ENCODE results near the gene SNRPD3. TPM values are rescaled to one million over a fixed set of nuclear protein-coding genes. Genes with fewer than 3 reads are reported as not detected.
"Not testable (repeated sequence)": the region's sequence is repeated elsewhere in the genome, so short reads cannot be mapped to it uniquely, and the experiment has no call there.

SNRPD3 gene
- total RNA-seq, 1 donor from 2014 or later: 124 TPM

- DNase-seq (ENCODE audit: low spot score, unreplicated experiment): no peak
- Mint-ChIP-seq H3K27me3 (no peaks in the 10 kb centered on the region), H3K36me3 (ENCODE audit: insufficient read depth) (no peaks in the 10 kb centered on the region), H3K9me3 (ENCODE audit: low read depth) (no peaks in the 10 kb centered on the region), H3K4me1 (ENCODE audit: low read depth) (peaks cover 12% of the 10 kb centered on the region), H3K4me3 (ENCODE audit: low read depth) (no peak overlapping the region), H3K27ac (no peak overlapping the region)
- no peak for TF ChIP-seq CTCF (IDR thresholded peaks at IDR 0.05; ENCODE audit: unreplicated experiment)
Measured at GRCh38 chr22:24601217-24602104, 45.7 kb downstream of the SNRPD3 start.

GRCh38 chr22:24602105-24602749, 46.4 kb downstream of the SNRPD3 start:
- H3K36me3 Mint-ChIP-seq (ENCODE audit: insufficient read depth); H3K9me3 Mint-ChIP-seq (ENCODE audit: low read depth); H3K27ac Mint-ChIP-seq; H3K4me3 Mint-ChIP-seq (ENCODE audit: low read depth); H3K27me3 Mint-ChIP-seq; DNase-seq (ENCODE audit: low spot score, unreplicated experiment): not testable (repeated sequence)
- H3K4me1 Mint-ChIP-seq (ENCODE audit: low read depth): peaks cover 12% of the 10 kb centered on the region

GRCh38 chr22:24602847-24603769, 47.3 kb downstream of the SNRPD3 start, which contains the start of gene GGT1:
GGT1 (plus strand) TSS chr22:24603193; CDS start chr22:24611082, 7,889 bp downstream.
- H3K36me3 Mint-ChIP-seq (ENCODE audit: insufficient read depth); H3K9me3 Mint-ChIP-seq (ENCODE audit: low read depth); H3K27me3 Mint-ChIP-seq; DNase-seq (ENCODE audit: low spot score, unreplicated experiment): not testable (repeated sequence)
- Mint-ChIP-seq H3K4me1 (ENCODE audit: low read depth) (peaks cover 12% of the 10 kb centered on the region), H3K27ac (peak within 1 kb of the TSS; percentile 56), H3K4me3 (ENCODE audit: low read depth) (peak within 1 kb of the TSS; percentile 67)

DNA sequence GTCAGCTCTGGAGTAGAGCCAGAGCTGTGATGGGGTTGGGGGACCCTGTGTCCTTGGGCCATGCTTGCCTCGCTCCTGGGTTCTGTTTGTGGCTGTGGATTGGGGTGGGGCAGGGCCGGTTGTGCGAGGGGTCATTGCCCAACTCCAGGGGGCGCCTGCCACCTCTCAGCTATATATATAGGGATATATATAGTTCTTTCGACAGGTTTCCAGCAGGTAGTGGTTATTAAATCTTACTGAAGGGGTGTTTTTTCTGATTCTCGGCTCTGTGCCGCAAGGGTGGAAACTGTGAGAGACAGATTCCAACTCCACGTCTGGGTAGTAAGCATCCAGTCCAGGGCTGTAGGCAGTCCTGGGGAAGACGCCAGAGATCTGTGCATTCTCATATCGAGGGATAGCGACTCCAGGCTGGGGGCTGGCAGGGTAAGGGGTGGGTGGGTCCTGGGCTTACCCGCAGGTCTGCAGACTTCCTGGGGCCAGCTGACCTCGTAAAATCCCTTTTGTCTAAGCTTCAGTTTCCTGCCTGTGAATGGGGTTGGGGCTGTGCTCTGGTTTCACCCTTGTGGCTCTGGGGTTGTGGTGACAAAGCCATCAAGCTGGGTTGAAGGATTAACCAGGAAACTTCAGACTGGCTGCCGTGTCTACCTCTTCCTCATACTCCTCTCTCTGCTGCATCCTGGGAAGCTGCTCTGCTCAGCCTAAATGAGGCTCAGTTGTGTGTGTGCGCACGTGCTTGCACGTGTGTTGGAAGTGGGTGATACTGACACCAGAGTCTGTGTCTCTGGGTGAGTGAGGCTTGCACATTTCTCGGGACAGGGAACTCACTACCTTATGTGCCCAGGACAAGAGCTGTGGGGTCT, 48.2 kb downstream of the SNRPD3 start:
- H3K4me3 Mint-ChIP-seq (ENCODE audit: low read depth): peak overlapping the region; percentile 67

DNA sequence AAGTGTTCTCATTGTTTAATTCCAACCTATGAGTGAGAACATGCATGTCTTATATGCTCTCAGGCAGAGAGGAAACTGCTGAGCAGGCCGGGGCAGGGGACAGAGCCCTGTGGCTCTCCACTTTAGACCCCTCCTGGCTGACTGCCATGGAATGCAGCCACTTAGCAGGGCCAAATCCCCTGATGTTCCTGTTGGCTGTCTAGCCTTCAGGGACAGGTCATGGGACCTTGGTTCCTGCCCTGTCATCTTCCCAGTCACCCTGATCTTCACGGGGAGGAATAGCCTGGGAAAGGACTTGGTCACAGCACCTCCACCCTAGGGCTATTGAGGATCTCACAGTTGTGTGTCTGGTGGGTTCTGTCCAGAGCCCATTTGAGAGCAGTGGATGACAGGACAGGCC, 50.5 kb downstream of the SNRPD3 start:
- not testable (repeated sequence) for H3K36me3 Mint-ChIP-seq (ENCODE audit: insufficient read depth); DNase-seq (ENCODE audit: low spot score, unreplicated experiment); H3K9me3 Mint-ChIP-seq (ENCODE audit: low read depth); H3K27ac Mint-ChIP-seq; H3K4me3 Mint-ChIP-seq (ENCODE audit: low read depth); H3K27me3 Mint-ChIP-seq
- H3K4me1 Mint-ChIP-seq (ENCODE audit: low read depth): peaks cover 12% of the 10 kb centered on the region

More for the DNA sequence above, 48.2 kb downstream of the SNRPD3 start:
- DNase-seq (ENCODE audit: low spot score, unreplicated experiment); H3K9me3 Mint-ChIP-seq (ENCODE audit: low read depth); H3K36me3 Mint-ChIP-seq (ENCODE audit: insufficient read depth); H3K27me3 Mint-ChIP-seq: not testable (repeated sequence)
- peak; percentile 46 for TF ChIP-seq CTCF (IDR thresholded peaks at IDR 0.05; ENCODE audit: unreplicated experiment)
- peak overlapping the region; percentile 56 for H3K27ac Mint-ChIP-seq
- peaks cover 12% of the 10 kb centered on the region for H3K4me1 Mint-ChIP-seq (ENCODE audit: low read depth)

DNA sequence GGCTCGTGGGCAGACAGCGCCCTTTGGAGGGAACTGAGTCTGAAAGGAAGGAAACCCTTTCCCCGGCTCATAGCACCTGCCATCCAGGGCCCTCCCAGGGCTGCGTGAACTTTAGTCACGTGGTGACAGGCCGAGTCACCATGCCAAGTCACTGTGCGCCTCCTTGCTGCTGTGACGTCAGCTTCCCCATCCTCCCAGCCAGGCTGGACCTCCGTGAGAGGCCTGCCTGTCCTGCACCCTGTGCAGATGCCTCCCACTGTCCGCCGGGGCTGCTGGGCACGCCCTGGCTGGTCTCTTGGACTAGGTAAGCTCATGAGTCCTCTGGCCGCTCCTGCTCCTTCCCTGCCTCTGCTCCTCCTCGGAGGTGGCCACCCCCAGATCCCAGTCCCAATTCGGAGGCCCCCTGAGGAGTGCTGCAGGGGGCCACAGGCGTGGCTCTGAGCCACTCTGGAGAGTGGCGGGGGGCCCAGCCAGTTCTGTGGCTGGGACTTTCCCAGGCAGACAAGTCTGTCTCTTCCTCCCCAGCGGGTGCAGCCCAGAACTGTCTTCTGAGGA, 51.7 kb downstream of the SNRPD3 start:
- H3K36me3 Mint-ChIP-seq (ENCODE audit: insufficient read depth); H3K9me3 Mint-ChIP-seq (ENCODE audit: low read depth); H3K27ac Mint-ChIP-seq; H3K27me3 Mint-ChIP-seq; H3K4me1 Mint-ChIP-seq (ENCODE audit: low read depth); DNase-seq (ENCODE audit: low spot score, unreplicated experiment); H3K4me3 Mint-ChIP-seq (ENCODE audit: low read depth): not testable (repeated sequence)

DNA sequence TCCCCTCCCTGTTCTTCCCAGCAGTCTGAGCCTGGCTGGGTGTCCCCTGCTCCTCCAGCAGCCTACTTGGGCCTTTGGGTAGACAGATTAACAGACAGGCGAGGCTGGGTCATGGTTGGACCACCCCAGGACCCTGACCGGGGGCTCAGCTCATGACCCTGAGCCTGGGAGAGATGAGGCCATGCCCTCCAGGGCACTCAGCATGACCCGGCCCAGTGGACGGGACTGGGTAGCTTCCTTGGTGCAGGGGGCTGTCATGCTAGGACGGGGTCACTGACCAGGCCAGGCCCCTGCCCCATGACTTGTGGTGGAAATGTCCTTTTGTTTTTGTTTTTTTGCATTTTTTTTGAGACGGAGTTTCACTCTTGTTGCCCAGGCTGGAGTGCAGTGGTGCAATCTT, 52.5 kb downstream of the SNRPD3 start:
- H3K36me3 Mint-ChIP-seq (ENCODE audit: insufficient read depth); DNase-seq (ENCODE audit: low spot score, unreplicated experiment); H3K27ac Mint-ChIP-seq; H3K9me3 Mint-ChIP-seq (ENCODE audit: low read depth); H3K4me3 Mint-ChIP-seq (ENCODE audit: low read depth); H3K27me3 Mint-ChIP-seq; H3K4me1 Mint-ChIP-seq (ENCODE audit: low read depth): not testable (repeated sequence)

GRCh38 chr22:24609888-24610287, 54.1 kb downstream of the SNRPD3 start:
- not testable (repeated sequence) for H3K9me3 Mint-ChIP-seq (ENCODE audit: low read depth); H3K27ac Mint-ChIP-seq; H3K4me3 Mint-ChIP-seq (ENCODE audit: low read depth); H3K27me3 Mint-ChIP-seq; DNase-seq (ENCODE audit: low spot score, unreplicated experiment); H3K36me3 Mint-ChIP-seq (ENCODE audit: insufficient read depth); H3K4me1 Mint-ChIP-seq (ENCODE audit: low read depth)

DNA sequence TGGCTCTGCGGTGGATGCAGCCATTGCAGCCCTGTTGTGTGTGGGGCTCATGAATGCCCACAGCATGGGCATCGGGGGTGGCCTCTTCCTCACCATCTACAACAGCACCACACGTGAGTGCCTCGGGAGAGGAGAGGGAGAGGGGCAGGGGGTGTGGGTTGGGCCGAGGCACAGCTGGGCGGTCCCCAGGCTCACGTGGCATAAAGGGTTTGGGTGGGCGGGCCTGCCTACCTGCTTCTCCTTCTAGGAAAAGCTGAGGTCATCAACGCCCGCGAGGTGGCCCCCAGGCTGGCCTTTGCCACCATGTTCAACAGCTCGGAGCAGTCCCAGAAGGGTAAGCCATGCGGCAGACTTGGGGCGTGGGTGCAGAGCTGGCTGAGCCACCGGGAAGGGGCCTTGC, 59.0 kb downstream of the SNRPD3 start:
- H3K36me3 Mint-ChIP-seq (ENCODE audit: insufficient read depth); DNase-seq (ENCODE audit: low spot score, unreplicated experiment); H3K27me3 Mint-ChIP-seq; H3K27ac Mint-ChIP-seq; H3K4me1 Mint-ChIP-seq (ENCODE audit: low read depth); H3K9me3 Mint-ChIP-seq (ENCODE audit: low read depth); H3K4me3 Mint-ChIP-seq (ENCODE audit: low read depth): not testable (repeated sequence)

All from progenitor cell of endocrine pancreas (in vitro differentiated cells).